K562 (cell line): ENCODE measurements around the gene LILRA6. TPM values are rescaled to one million over a fixed set of nuclear protein-coding genes. Genes with fewer than 3 reads are reported as not detected.
A peak's percentile ranks its signal among the peaks of the same experiment; 100 is the strongest.

Experiments used
- ATF3 ChIP-seq, 2 experiments: fragments of 450-650 bp in 1 of 2; sonication (generic) in 1 of 2; formaldehyde crosslinking in 1 of 2; IDR thresholded peaks in 1 of 2; conservative IDR thresholded peaks in 1 of 2; 2 replicates each; pipeline versions ENCODE4 v1.6.1 to v1.8.1; 2016 to 2023; ENCODE audit warnings: mild to moderate bottlenecking in 2 of 2, moderate library complexity in 2 of 2, inconsistent platforms in 1 of 2, missing genetic modification reagents in 1 of 2
- HDAC2 ChIP-seq: fragments of 450-650 bp; IDR thresholded peaks from 2 replicates; pipeline ENCODE4 v1.6.1; 2016; ENCODE audit warnings: mild to moderate bottlenecking
- KLF13 ChIP-seq: fragments of 450-650 bp; IDR thresholded peaks from 2 replicates; pipeline ENCODE4 v1.6.1; 2016; ENCODE audit warnings: missing genetic modification characterization, low read depth, mild to moderate bottlenecking, missing compliant biosample characterization, moderate library complexity, borderline replicate concordance
- MEIS2 ChIP-seq: fragments of 450-650 bp; IDR thresholded peaks from 2 replicates; pipeline ENCODE4 v1.6.1; 2014; ENCODE audit warnings: mild to moderate bottlenecking; ENCODE audit not compliant: partially characterized antibody
- NRF1 ChIP-seq, 2 experiments: fragments of 450-650 bp; IDR thresholded peaks in 1 of 2; conservative IDR thresholded peaks in 1 of 2; 2 replicates each; pipeline ENCODE4 v1.6.1; 2014; ENCODE audit warnings: mild to moderate bottlenecking in 2 of 2
- POLR2G ChIP-seq: fragments of 200-400 bp; formaldehyde crosslinking; IDR thresholded peaks from 2 replicates; pipeline ENCODE4 v1.6.1; 2017; ENCODE audit warnings: low read depth, mild to moderate bottlenecking, antibody characterized with exemption, low read length, moderate library complexity
- RBFOX2 ChIP-seq: fragments of 200-400 bp; formaldehyde crosslinking; IDR thresholded peaks from 2 replicates; pipeline ENCODE4 v1.6.1; 2017; ENCODE audit warnings: low read depth, mild to moderate bottlenecking, low read length, moderate library complexity
- SAP30 ChIP-seq: fragments of 200-600 bp; sonication (generic); IDR thresholded peaks from 2 replicates; pipeline ENCODE4 v1.6.1; 2012; ENCODE audit warnings: borderline replicate concordance, low read depth, mild to moderate bottlenecking, moderate library complexity, low read length, control low read depth, inconsistent platforms; ENCODE audit not compliant: insufficient read depth, poor library complexity, severe bottlenecking
- SFPQ ChIP-seq: fragments of 200-400 bp; formaldehyde crosslinking; IDR thresholded peaks from 2 replicates; pipeline ENCODE4 v1.6.1; 2017; ENCODE audit warnings: mild to moderate bottlenecking, low read depth, low read length, moderate library complexity
- SP1 ChIP-seq: sonication (generic); formaldehyde crosslinking; IDR thresholded peaks from 2 replicates; pipeline ENCODE4 v1.8.1; 2022; ENCODE audit warnings: mild to moderate bottlenecking, missing genetic modification reagents
- ZNF143 ChIP-seq: sonication (generic); formaldehyde crosslinking; IDR thresholded peaks from 2 replicates; pipeline ENCODE4 v1.9.0; 2022; ENCODE audit warnings: mild to moderate bottlenecking, missing genetic modification reagents
- ZNF830 ChIP-seq: fragments of 250-450 bp; sonication (Bioruptor Pico); IDR thresholded peaks from 2 replicates; pipeline ENCODE4 v1.5.0; 2021; ENCODE audit warnings: mild to moderate bottlenecking
- polyA plus RNA-seq, 8 experiments: library from polyadenylated mRNA; depleted of rRNA in 4 of 8; stranded (reverse) in 5 of 8; unstranded in 3 of 8; fragments of >200 nt; fragmentation: Nextera tagmentation in 2 of 8; fragmentation: Illumina TruSeq in 1 of 8; extraction: Ambion mirVana in 2 of 8; extraction: Trizol in 1 of 8; gene quantifications; 2 replicates each; pipeline versions ENCODE4 v1.2.1 to v1.2.3, GENCODE V29; 2011 to 2014; ENCODE audit warnings: inconsistent platforms in 1 of 8, missing spikeins in 1 of 8
- total RNA-seq, 7 experiments: library from RNA; depleted of rRNA in 6 of 7; stranded (reverse); fragments of >200 nt in 6 of 7; fragmentation: Illumina TruSeq in 2 of 7; extraction: Trizol in 2 of 7; gene quantifications; 2 replicates each; pipeline versions ENCODE4 v1.2.1 to v1.2.3, GENCODE V29; 2011 to 2021; ENCODE audit warnings: low replicate concordance in 1 of 7
- TF ChIP-seq, protein P1 (sequence below): sonication (generic); formaldehyde crosslinking; IDR thresholded peaks from 2 replicates; pipeline ENCODE4 v1.8.0; 2022; ENCODE audit warnings: mild to moderate bottlenecking, missing genetic modification reagents

Gene LILRA6
- total and polyA plus RNA-seq, 9 of the 15 experiments (the other 6 are each of a cell fraction or from before 2014, with no cell fraction given) = 0.03 TPM; not detected in 8

GRCh38 chr19:54190503-54191010 is 52.0 kb downstream of the LILRA6 start (continued):
- no peak for TF ChIP-seq SFPQ
- peak; percentile 70 for TF ChIP-seq SAP30
- TF ChIP-seq ZNF830 (CRISPR knock-in tag) = no peak
- peak; percentile 69 for TF ChIP-seq ZNF143 (CRISPR knock-in tag)
- peak; percentile 79 for TF ChIP-seq POLR2G
- no peak for TF ChIP-seq HDAC2
- TF ChIP-seq RBFOX2 = peak; percentile 61
- peak in 1 of 2 experiments; percentile 84 for TF ChIP-seq NRF1 (conservative IDR thresholded peaks at IDR 0.05 in 1 of 2, IDR thresholded peaks at IDR 0.05 in 1 of 2)
- TF ChIP-seq, protein P1, sequence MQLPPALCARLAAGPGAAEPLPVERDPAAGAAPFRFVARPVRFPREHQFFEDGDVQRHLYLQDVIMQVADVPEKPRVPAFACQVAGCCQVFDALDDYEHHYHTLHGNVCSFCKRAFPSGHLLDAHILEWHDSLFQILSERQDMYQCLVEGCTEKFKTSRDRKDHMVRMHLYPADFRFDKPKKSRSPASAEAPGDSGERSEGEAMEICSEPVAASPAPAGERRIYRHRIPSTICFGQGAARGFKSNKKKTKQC (CRISPR knock-in tag) = 0 out of 2 replicates have a peak, but pooled peaks have one; percentile 5
- peak; percentile 88 for TF ChIP-seq SP1 (CRISPR knock-in tag)
- peak; percentile 98; the same call in 1 of the 2 replicates for TF ChIP-seq KLF13 (tag)
- no peak for TF ChIP-seq ATF3 (IDR thresholded peaks at IDR 0.05)
- no peak for TF ChIP-seq ATF3 (CRISPR knock-in tag; conservative IDR thresholded peaks at IDR 0.05)
- TF ChIP-seq MEIS2 = peak; percentile 12
